ENCODE data around the gene MYOZ3.

DNA sequence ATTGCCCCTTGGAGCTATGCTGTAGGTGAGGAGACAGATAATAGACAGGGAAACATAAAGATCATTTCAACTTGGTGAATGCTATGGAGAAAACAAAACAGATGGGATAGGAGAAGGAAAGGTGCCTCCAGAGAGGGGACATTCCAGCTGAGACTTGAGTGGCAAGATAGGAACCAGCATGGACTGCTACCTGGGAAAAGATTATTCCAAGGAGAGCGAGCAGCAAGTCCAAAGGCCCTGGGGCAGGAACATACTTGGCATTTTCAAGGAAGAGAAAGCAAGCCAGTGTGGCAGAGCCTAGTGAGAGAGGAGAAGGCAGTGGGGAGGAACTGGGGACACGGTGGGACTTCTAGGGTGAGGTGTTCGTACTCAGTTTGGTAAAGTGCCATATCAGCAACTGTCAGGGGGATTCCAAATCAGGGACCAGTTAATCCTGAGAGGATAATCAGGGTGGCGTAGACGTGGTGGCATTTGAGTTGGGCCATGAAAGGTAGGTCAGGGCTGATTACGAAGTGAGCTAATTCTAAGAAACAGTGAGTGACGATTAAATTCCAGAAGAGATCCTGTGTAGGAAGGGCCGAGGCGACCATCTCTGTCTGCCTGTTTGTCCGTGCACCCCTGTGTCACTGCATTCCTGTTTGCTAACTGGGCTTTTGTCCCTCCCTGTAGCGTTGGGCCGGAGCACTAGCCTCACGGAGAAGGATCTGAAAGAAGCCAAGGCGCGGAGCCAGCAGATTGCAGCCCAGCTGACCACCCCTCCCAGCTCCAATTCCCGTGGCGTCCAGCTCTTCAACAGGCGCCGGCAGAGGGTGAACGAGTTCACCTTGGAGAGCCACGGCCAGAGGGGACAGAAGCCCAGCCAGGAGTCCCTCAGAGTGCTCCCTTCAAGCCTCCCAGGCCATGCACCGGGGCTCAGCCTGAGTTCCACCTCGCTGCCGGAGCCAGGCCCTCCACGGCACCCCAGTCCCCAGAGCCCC is 13.5 kb upstream of the MYOZ3 start:
- TF ChIP-seq, protein P1, sequence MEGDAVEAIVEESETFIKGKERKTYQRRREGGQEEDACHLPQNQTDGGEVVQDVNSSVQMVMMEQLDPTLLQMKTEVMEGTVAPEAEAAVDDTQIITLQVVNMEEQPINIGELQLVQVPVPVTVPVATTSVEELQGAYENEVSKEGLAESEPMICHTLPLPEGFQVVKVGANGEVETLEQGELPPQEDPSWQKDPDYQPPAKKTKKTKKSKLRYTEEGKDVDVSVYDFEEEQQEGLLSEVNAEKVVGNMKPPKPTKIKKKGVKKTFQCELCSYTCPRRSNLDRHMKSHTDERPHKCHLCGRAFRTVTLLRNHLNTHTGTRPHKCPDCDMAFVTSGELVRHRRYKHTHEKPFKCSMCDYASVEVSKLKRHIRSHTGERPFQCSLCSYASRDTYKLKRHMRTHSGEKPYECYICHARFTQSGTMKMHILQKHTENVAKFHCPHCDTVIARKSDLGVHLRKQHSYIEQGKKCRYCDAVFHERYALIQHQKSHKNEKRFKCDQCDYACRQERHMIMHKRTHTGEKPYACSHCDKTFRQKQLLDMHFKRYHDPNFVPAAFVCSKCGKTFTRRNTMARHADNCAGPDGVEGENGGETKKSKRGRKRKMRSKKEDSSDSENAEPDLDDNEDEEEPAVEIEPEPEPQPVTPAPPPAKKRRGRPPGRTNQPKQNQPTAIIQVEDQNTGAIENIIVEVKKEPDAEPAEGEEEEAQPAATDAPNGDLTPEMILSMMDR (IDR thresholded peaks at IDR 0.05; ENCODE audit: low read depth, low read length), result no peak
- TF ChIP-seq EZH2phosphoT487 (IDR thresholded peaks at IDR 0.05; ENCODE audit: low read depth), result no peak

All from OCI-LY3 (cell line).